Neutrophil (primary cell): Measurements from ENCODE around the gene DAB2IP.

Experiments used
- H3K27ac ChIP-seq: fragments of 200-600 bp; sonication (generic); 2 replicates; pipeline ENCODE4 v1.5.1; 2016; ENCODE audit warnings: mild to moderate bottlenecking, moderate library complexity
- H3K27me3 ChIP-seq: fragments of 200-600 bp; sonication (generic); 2 replicates; pipeline ENCODE4 v1.6.0; 2016; ENCODE audit warnings: mild to moderate bottlenecking
- H3K36me3 ChIP-seq: fragments of 200-600 bp; sonication (generic); 2 replicates; pipeline ENCODE4 v1.5.1; 2017
- H3K4me1 ChIP-seq, 2 experiments: fragments of 200-600 bp in 1 of 2; sonication (generic) in 1 of 2; 1 replicate in 1 of 2; 2 replicates in 1 of 2; pipeline versions ENCODE4 v1.5.1 to v1.6.1; 2013 to 2016; ENCODE audit warnings: low read depth in 1 of 2, low read length in 1 of 2, mild to moderate bottlenecking in 1 of 2, moderate library complexity in 1 of 2; ENCODE audit not compliant: control insufficient read depth in 1 of 2, insufficient read depth in 1 of 2
- H3K4me3 ChIP-seq, 2 experiments: fragments of 200-600 bp in 1 of 2; sonication (generic) in 1 of 2; 1 replicate in 1 of 2; 2 replicates in 1 of 2; pipeline ENCODE4 v1.5.1; 2013 to 2016; ENCODE audit warnings: low read depth in 1 of 2, low read length in 1 of 2, mild to moderate bottlenecking in 1 of 2, moderate library complexity in 1 of 2
- H3K9me3 ChIP-seq: fragments of 200-600 bp; sonication (generic); 2 replicates; pipeline ENCODE4 v1.5.1; 2016
- TF ChIP-seq, protein P1 (sequence below): fragments of 200-600 bp; sonication (generic); IDR thresholded peaks from 2 replicates; pipeline ENCODE4 v1.5.1; 2016; ENCODE audit warnings: antibody characterized with exemption

The DAB2IP gene

DNA sequence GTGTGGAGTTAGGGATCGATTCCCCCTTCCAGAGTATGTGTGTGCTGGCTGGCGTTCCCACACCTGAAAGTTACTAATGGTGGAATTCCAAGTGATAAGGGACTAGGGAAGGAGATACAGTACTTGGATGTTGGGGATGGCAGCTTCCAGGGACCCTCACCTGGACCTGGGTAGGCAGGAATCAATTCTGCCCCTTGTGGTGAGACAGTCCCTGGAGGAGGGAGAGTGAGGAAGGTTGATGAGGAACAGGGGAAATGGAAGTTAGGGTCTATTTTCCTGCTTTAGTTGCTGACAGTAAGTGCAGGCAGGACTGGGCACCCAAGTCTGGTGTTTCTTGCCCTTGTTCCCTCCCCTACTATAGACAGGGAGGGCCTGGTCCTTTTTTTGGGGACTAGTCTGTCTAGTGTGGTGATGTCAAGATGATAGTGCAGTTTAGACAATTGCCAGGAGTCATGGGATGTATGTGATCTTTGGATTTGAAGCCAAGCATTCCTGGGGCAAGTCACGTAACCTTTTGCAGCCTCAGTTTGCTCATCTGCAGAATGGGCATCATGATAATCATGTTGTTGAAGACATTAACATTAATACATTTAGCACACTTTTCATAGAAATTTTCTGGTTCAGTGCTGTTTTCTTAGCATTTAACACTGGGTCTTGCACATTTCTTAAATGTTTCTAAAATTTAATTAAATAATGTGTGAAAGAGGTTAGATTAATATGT is 51.7 kb downstream of the DAB2IP start:
- Histone ChIP-seq H3K4me1 (peaks cover 4 to 15% of the 10 kb centered on the region in 2 experiments), H3K4me3 (no peak overlapping the region), H3K27me3 (peaks cover 99% of the 10 kb centered on the region), H3K9me3 (no peaks in the 10 kb centered on the region), H3K27ac (no peak overlapping the region), H3K36me3 (no peaks in the 10 kb centered on the region)
- TF ChIP-seq, protein P1, sequence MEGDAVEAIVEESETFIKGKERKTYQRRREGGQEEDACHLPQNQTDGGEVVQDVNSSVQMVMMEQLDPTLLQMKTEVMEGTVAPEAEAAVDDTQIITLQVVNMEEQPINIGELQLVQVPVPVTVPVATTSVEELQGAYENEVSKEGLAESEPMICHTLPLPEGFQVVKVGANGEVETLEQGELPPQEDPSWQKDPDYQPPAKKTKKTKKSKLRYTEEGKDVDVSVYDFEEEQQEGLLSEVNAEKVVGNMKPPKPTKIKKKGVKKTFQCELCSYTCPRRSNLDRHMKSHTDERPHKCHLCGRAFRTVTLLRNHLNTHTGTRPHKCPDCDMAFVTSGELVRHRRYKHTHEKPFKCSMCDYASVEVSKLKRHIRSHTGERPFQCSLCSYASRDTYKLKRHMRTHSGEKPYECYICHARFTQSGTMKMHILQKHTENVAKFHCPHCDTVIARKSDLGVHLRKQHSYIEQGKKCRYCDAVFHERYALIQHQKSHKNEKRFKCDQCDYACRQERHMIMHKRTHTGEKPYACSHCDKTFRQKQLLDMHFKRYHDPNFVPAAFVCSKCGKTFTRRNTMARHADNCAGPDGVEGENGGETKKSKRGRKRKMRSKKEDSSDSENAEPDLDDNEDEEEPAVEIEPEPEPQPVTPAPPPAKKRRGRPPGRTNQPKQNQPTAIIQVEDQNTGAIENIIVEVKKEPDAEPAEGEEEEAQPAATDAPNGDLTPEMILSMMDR: no peak

DNA sequence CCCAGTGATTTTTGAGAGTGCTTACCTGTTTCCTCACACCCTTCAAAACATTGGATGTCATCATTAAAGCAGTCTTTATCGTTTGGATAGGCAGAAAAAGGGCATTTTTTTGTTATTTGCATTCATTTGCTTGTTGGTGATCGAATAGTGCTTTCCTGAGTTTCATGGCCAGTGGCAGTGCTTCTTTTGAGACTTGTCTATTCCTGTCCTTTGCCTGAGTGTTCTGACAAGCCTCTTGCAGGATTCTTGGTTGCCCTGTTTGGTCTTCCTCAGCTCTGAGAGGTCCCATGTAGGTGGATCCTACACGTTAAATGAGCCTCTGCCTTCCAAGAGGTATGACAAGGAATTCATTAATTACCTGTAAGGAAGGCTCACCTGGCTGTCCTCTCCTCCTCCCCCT is 52.8 kb downstream of the DAB2IP start:
- no peaks in the 10 kb centered on the region for H3K36me3 ChIP-seq
- no peaks in the 10 kb centered on the region for H3K9me3 ChIP-seq
- peaks cover 4 to 7% of the 10 kb centered on the region in 2 experiments for H3K4me1 ChIP-seq
- H3K4me3 ChIP-seq: no peak overlapping the region
- peaks cover 99% of the 10 kb centered on the region for H3K27me3 ChIP-seq
- TF ChIP-seq, protein P1: no peak
- H3K27ac ChIP-seq: no peak overlapping the region

DNA sequence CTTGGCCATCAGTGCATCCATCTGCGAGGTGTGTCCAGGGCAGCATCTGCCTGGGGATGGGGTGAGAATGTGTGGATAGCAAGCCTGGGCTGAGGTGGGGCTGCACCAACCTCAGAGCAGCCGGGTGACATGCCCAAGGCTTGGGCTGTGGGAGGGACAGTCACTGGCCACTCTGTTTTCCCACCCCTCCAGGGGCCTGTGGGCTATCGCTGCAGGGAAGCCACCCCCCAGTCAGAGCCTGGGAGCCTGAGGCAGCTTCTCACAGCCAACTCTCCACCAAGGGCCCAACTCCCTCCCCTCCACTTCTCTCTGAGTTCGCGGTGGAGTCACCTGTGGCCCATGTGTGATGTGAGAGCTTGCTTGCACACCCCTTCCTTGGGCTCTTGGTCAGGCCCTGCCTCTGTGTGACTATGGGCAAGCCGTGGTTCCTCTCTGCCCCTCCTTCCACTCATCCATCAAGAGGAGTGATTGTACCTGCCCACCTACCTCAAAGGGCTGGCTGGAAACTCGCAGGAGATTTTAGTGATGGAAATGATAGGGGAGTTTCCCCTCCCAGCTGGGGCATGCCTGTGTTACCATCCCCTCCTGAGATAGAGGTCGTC is 54.8 kb downstream of the DAB2IP start:
- TF ChIP-seq, protein P1: no peak
- peaks cover 94% of the 10 kb centered on the region for H3K27me3 ChIP-seq
- no peaks in the 10 kb centered on the region for H3K4me1 ChIP-seq
- no peak overlapping the region for H3K4me3 ChIP-seq
- no peaks in the 10 kb centered on the region for H3K9me3 ChIP-seq
- H3K36me3 ChIP-seq: no peaks in the 10 kb centered on the region
- H3K27ac ChIP-seq: no peak overlapping the region

DNA sequence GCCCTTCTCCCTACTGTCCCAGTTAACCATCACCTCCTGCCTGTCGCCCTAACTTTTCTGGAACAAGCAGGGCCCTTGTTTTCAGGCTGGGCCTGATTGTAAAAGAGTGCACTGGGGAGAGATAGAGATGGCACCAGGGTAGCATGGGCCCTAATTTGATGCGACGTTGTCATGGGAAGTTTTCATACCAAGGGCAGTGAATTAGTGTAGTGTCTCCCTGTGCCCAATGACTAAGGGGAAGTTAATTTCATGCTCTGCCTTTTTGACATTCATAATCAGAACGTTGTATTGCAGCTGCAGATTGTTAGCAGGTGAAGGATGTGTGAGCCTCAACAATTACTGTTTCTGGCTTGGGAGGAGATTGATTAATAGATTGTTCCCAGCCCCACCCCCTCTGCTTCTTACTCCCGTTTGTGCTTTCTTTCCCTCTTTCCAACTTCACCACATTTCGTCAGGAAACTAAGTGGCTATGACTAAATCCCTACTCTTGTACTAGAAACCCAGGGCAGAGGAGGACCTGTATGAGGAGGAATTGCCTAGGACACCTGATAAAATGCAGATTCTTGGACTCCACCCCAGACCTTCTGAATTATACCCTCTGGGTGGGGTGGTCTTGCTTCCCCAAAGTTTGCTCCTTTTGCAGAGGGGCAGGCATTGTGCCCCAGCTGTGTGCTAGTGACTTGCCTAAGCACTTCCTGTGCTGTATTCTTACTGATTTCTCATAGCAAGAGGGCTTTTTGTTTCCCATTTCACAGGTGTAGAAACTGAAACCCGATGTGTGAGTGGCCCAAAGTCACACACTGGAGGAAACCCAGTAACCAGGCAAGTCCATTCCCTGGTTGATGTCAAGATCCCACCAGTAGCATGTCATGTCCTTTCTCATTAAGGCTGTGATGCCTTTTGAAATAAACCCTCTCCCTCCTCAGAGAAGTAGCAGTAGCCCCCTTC is 56.3 kb downstream of the DAB2IP start:
- TF ChIP-seq, protein P1: no peak
- Histone ChIP-seq H3K36me3 (no peaks in the 10 kb centered on the region), H3K4me3 (no peak overlapping the region), H3K9me3 (no peaks in the 10 kb centered on the region), H3K27me3 (peaks cover 79% of the 10 kb centered on the region), H3K4me1 (no peaks in the 10 kb centered on the region), H3K27ac (no peak overlapping the region)

DNA sequence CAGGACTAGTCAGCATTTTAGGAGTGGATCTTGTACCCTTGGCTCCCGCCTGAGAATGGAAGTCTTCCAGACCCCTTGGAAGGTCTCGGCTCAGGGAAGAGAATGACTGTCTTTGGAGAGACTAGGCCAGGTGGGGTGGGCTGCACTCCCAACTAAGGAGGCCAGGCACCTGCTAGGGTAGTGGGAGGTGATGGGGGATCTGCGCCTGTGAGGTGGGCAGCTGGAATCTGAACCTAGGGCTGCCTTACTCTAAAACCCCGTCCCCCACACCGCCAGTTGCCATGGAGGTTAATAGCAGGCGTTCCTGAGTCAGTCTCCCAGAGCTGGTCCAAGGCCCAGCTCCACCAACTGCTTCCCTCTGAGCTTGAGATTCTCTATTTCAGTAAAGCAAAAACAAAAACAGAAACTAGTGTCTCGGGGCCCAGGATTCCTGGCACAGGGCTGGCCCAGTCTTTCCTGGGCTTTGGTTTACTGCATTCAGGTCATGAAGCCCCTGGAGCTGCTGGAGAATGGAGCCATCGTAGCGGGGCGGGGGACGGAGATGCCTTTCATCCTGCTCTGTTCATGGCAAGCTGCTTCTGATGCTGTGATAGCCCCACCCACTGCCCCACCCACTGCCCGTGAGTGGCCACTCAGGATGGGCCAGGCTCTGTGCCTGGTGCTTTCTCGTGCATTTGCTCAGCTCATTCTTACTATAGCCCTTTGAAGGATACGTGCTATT is 57.5 kb downstream of the DAB2IP start:
- Histone ChIP-seq H3K27ac (no peak overlapping the region), H3K4me1 (no peaks in the 10 kb centered on the region), H3K36me3 (no peaks in the 10 kb centered on the region), H3K4me3 (no peak overlapping the region), H3K27me3 (peaks cover 67% of the 10 kb centered on the region), H3K9me3 (no peaks in the 10 kb centered on the region)
- TF ChIP-seq, protein P1: no peak
